ENCODE results near the gene PSME3IP1. TPM values are rescaled to one million over a fixed set of nuclear protein-coding genes. Genes with fewer than 3 reads are reported as not detected.
A peak's percentile ranks its signal among the peaks of the same experiment; 100 is the strongest.

PSME3IP1 gene
- total RNA-seq, 5 donors from 2014 or later (not counting 1 experiment from before 2014, with no cell fraction given): 132 to 145 (median 144) TPM

GRCh38 chr16:57125376-57125775 lies 60.5 kb downstream of the PSME3IP1 start:
- H3K27me3 ChIP-seq (replicated peaks in 1 of 2; ENCODE audit: control insufficient read depth in 2 of 2, extremely low read depth in 1 of 2, insufficient read depth in 2 of 2, low read length in 1 of 2): no peaks in the 10 kb centered on the region
- DNase-seq (no peak), ATAC-seq (replicated peaks in 1 of 4) (no peak)
- no peaks in the 10 kb centered on the region for H3K36me3 ChIP-seq (ENCODE audit: control insufficient read depth in 2 of 2, extremely low read depth in 1 of 2, insufficient read depth in 1 of 2, low read length in 1 of 2)
- no peak overlapping the region for H3K4me3 ChIP-seq (ENCODE audit: control insufficient read depth in 1 of 2, extremely low read depth in 1 of 2, low read length in 1 of 2)
- Mint-ChIP-seq H3K9me3 (no peaks in the 10 kb centered on the region), H3K27me3 (no peaks in the 10 kb centered on the region), H3K4me1 (peaks cover 68 to 74% (median 69%) of the 10 kb centered on the region in 3 donors), H3K36me3 (no peaks in the 10 kb centered on the region), H3K4me3 (peak overlapping the region in 1 of 3 donors; percentile 65), H3K27ac (peak overlapping the region in 1 of 2 donors; percentile 32)
- no peak overlapping the region for H3K27ac ChIP-seq (ENCODE audit: low read length)
- ChIA-PET CTCF (interaction anchor here in 1 of 2 donors (0.6 kb wide), 1 partner anchor 18 kb away, joined by 3 read pairs; no protein-coding TSS in a partner anchor), POLR2A (no interaction called here)
- 93% methylated on average over 3 of the region's 4 CpGs for WGBS (ENCODE audit: insufficient coverage)
- no peaks in the 10 kb centered on the region for H3K9me3 ChIP-seq
- peaks cover 17 to 74% of the 10 kb centered on the region in 2 experiments for H3K4me1 ChIP-seq (ENCODE audit: control insufficient read depth in 1 of 2, extremely low read depth in 1 of 2, insufficient read depth in 2 of 2, low read length in 2 of 2)

- Histone ChIP-seq H3K9me3 (no peaks in the 10 kb centered on the region), H3K36me3 (ENCODE audit: control insufficient read depth in 2 of 2, extremely low read depth in 1 of 2, insufficient read depth in 1 of 2, low read length in 1 of 2) (no peaks in the 10 kb centered on the region), H3K27ac (ENCODE audit: low read length) (peak overlapping the region; percentile 51), H3K4me3 (ENCODE audit: control insufficient read depth in 1 of 2, extremely low read depth in 1 of 2, low read length in 1 of 2) (no peak overlapping the region), H3K27me3 (replicated peaks in 1 of 2; ENCODE audit: control insufficient read depth in 2 of 2, extremely low read depth in 1 of 2, insufficient read depth in 2 of 2, low read length in 1 of 2) (no peaks in the 10 kb centered on the region), H3K4me1 (ENCODE audit: control insufficient read depth in 1 of 2, extremely low read depth in 1 of 2, insufficient read depth in 2 of 2, low read length in 2 of 2) (peaks cover 16 to 62% of the 10 kb centered on the region in 2 experiments)
- Mint-ChIP-seq H3K9me3 (no peaks in the 10 kb centered on the region), H3K27ac (peak overlapping the region; percentile 88 to 90), H3K36me3 (no peaks in the 10 kb centered on the region), H3K4me3 (peak overlapping the region in 2 of 3 donors; percentile 8 to 65), H3K4me1 (peaks cover 57 to 62% (median 58%) of the 10 kb centered on the region in 3 donors), H3K27me3 (no peaks in the 10 kb centered on the region)
- 22% methylated on average over 4 of the region's 11 CpGs for WGBS (ENCODE audit: insufficient coverage)
- ATAC-seq (replicated peaks in 1 of 4) (peak in 3 of 4 experiments; percentile 36 to 62 (median 39)), DNase-seq (peak in 3 of 35 experiments; percentile 10 to 38 (median 25))
- POLR2A ChIA-PET: no interaction called here
- CTCF ChIA-PET: no interaction called here
Measured at GRCh38 chr16:57123974-57124674, 61.7 kb downstream of the PSME3IP1 start.

- no peak for DNase-seq
- Mint-ChIP-seq H3K4me1 (peaks cover 50 to 54% (median 51%) of the 10 kb centered on the region in 3 donors), H3K36me3 (no peaks in the 10 kb centered on the region), H3K4me3 (peak overlapping the region in 2 of 3 donors; percentile 8 to 65), H3K27me3 (no peaks in the 10 kb centered on the region), H3K27ac (peak overlapping the region; percentile 88 to 90), H3K9me3 (no peaks in the 10 kb centered on the region)
- no peak overlapping the region for H3K4me3 ChIP-seq (ENCODE audit: control insufficient read depth in 1 of 2, extremely low read depth in 1 of 2, low read length in 1 of 2)
- no peaks in the 10 kb centered on the region for H3K27me3 ChIP-seq (replicated peaks in 1 of 2; ENCODE audit: control insufficient read depth in 2 of 2, extremely low read depth in 1 of 2, insufficient read depth in 2 of 2, low read length in 1 of 2)
- H3K27ac ChIP-seq (ENCODE audit: low read length): peak overlapping the region; percentile 51
- H3K4me1 ChIP-seq (ENCODE audit: control insufficient read depth in 1 of 2, extremely low read depth in 1 of 2, insufficient read depth in 2 of 2, low read length in 2 of 2): peaks cover 12 to 55% of the 10 kb centered on the region in 2 experiments
- no peaks in the 10 kb centered on the region for H3K36me3 ChIP-seq (ENCODE audit: control insufficient read depth in 2 of 2, extremely low read depth in 1 of 2, insufficient read depth in 1 of 2, low read length in 1 of 2)
- H3K9me3 ChIP-seq: no peaks in the 10 kb centered on the region
- no peak for ATAC-seq (replicated peaks in 1 of 4)
- ChIA-PET POLR2A (interaction anchor here in 1 of 2 donors (0.6 kb wide), 1 partner anchor 190 kb away, joined by 3 read pairs; no protein-coding TSS in a partner anchor), CTCF (no interaction called here)
- 92% methylated on average over 2 of the region's 7 CpGs for WGBS (ENCODE audit: insufficient coverage)
Measured at GRCh38 chr16:57123216-57123973, 62.4 kb downstream of the PSME3IP1 start.

GRCh38 chr16:57118461-57119084 lies 67.3 kb downstream of the PSME3IP1 start:
- H3K36me3 ChIP-seq (ENCODE audit: control insufficient read depth in 2 of 2, extremely low read depth in 1 of 2, insufficient read depth in 1 of 2, low read length in 1 of 2): peaks cover 0 to 8% of the 10 kb centered on the region in 2 donors
- no peak for DNase-seq
- ATAC-seq (replicated peaks in 1 of 4): no peak
- H3K4me3 Mint-ChIP-seq: no peak overlapping the region
- CTCF ChIA-PET: no interaction called here
- no peak overlapping the region for H3K27ac Mint-ChIP-seq
- H3K27me3 Mint-ChIP-seq: no peaks in the 10 kb centered on the region
- peaks cover 7 to 15% (median 7%) of the 10 kb centered on the region in 3 donors for H3K4me1 Mint-ChIP-seq
- H3K27me3 ChIP-seq (replicated peaks in 1 of 2; ENCODE audit: control insufficient read depth in 2 of 2, extremely low read depth in 1 of 2, insufficient read depth in 2 of 2, low read length in 1 of 2): no peaks in the 10 kb centered on the region
- no peaks in the 10 kb centered on the region for H3K36me3 Mint-ChIP-seq
- POLR2A ChIA-PET: no interaction called here
- WGBS (ENCODE audit: insufficient coverage): no CpG with 5 or more reads among the region's 2 CpGs
- no peak overlapping the region for H3K27ac ChIP-seq (ENCODE audit: low read length)
- H3K9me3 ChIP-seq: no peaks in the 10 kb centered on the region
- no peaks in the 10 kb centered on the region for H3K9me3 Mint-ChIP-seq
- H3K4me1 ChIP-seq (ENCODE audit: control insufficient read depth in 1 of 2, extremely low read depth in 1 of 2, insufficient read depth in 2 of 2, low read length in 2 of 2): peaks cover 4 to 7% of the 10 kb centered on the region in 2 experiments
- H3K4me3 ChIP-seq (ENCODE audit: control insufficient read depth in 1 of 2, extremely low read depth in 1 of 2, low read length in 1 of 2): no peak overlapping the region

GRCh38 chr16:57115514-57116182 lies 70.2 kb downstream of the PSME3IP1 start:
- WGBS (ENCODE audit: insufficient coverage): 85% methylated on average over 23 of the region's 25 CpGs
- DNase-seq (no peak), ATAC-seq (replicated peaks in 1 of 4) (no peak)
- CTCF ChIA-PET: no interaction called here
- H3K36me3 ChIP-seq (ENCODE audit: control insufficient read depth in 2 of 2, extremely low read depth in 1 of 2, insufficient read depth in 1 of 2, low read length in 1 of 2): peaks cover 0 to 8% of the 10 kb centered on the region in 2 donors
- H3K9me3 Mint-ChIP-seq: no peaks in the 10 kb centered on the region
- H3K4me1 ChIP-seq (ENCODE audit: control insufficient read depth in 1 of 2, extremely low read depth in 1 of 2, insufficient read depth in 2 of 2, low read length in 2 of 2): no peaks in the 10 kb centered on the region
- no peak overlapping the region for H3K4me3 ChIP-seq (ENCODE audit: control insufficient read depth in 1 of 2, extremely low read depth in 1 of 2, low read length in 1 of 2)
- no peak overlapping the region for H3K27ac Mint-ChIP-seq
- H3K27me3 ChIP-seq (replicated peaks in 1 of 2; ENCODE audit: control insufficient read depth in 2 of 2, extremely low read depth in 1 of 2, insufficient read depth in 2 of 2, low read length in 1 of 2): no peaks in the 10 kb centered on the region
- peaks cover 0 to 6% (median 0%) of the 10 kb centered on the region in 3 donors for H3K4me1 Mint-ChIP-seq
- no peak overlapping the region for H3K4me3 Mint-ChIP-seq
- no peak overlapping the region for H3K27ac ChIP-seq (ENCODE audit: low read length)
- H3K27me3 Mint-ChIP-seq: no peaks in the 10 kb centered on the region
- H3K36me3 Mint-ChIP-seq: no peaks in the 10 kb centered on the region
- POLR2A ChIA-PET: no interaction called here
- H3K9me3 ChIP-seq: no peaks in the 10 kb centered on the region

DNA sequence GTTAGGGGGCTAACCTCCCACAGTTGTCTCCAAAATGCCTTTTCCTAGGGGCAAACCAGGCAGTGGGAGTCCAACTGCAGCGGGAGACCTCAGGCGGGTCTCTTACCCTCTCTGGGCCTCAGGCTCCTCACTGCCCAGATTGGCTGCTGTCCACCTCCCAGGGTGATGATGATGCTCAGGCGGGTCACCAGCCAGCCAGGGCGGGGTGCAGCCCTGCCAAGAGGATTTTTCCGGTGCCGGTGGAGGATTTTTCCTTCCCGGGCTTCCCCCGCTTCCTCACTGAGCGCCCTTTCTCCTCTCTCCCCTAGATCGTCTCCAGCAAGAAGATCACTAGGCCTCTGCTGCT lies 70.7 kb downstream of the PSME3IP1 start:
- no peak for ATAC-seq (replicated peaks in 1 of 4)
- no peaks in the 10 kb centered on the region for H3K4me1 ChIP-seq (ENCODE audit: control insufficient read depth in 1 of 2, extremely low read depth in 1 of 2, insufficient read depth in 2 of 2, low read length in 2 of 2)
- Mint-ChIP-seq H3K9me3 (no peaks in the 10 kb centered on the region), H3K4me1 (peaks cover 0 to 6% (median 0%) of the 10 kb centered on the region in 3 donors), H3K27ac (no peak overlapping the region), H3K27me3 (no peaks in the 10 kb centered on the region), H3K36me3 (no peaks in the 10 kb centered on the region), H3K4me3 (no peak overlapping the region)
- no peaks in the 10 kb centered on the region for H3K9me3 ChIP-seq
- no peak overlapping the region for H3K4me3 ChIP-seq (ENCODE audit: control insufficient read depth in 1 of 2, extremely low read depth in 1 of 2, low read length in 1 of 2)
- POLR2A ChIA-PET: no interaction called here
- DNase-seq: no peak
- peaks cover 0 to 8% of the 10 kb centered on the region in 2 donors for H3K36me3 ChIP-seq (ENCODE audit: control insufficient read depth in 2 of 2, extremely low read depth in 1 of 2, insufficient read depth in 1 of 2, low read length in 1 of 2)
- H3K27me3 ChIP-seq (replicated peaks in 1 of 2; ENCODE audit: control insufficient read depth in 2 of 2, extremely low read depth in 1 of 2, insufficient read depth in 2 of 2, low read length in 1 of 2): no peaks in the 10 kb centered on the region
- H3K27ac ChIP-seq (ENCODE audit: low read length): no peak overlapping the region
- 73% methylated on average over 3 of the region's 10 CpGs for whole genome bisulfite sequencing (ENCODE audit: insufficient coverage)
- CTCF ChIA-PET: no interaction called here
